ENCODE data around the gene USP22. TPM values are rescaled to one million over a fixed set of nuclear protein-coding genes. Genes with fewer than 3 reads are reported as not detected.

Gene USP22
- total RNA-seq, 1 experiment from 2014 or later, result 210 TPM

GRCh38 chr17:21002309-21003006 is 40.4 kb downstream of the USP22 start:
- H3K9ac ChIP-seq (ENCODE audit: low read length), result no peak overlapping the region
- TF ChIP-seq MAX (IDR thresholded peaks at IDR 0.05) (no peak), ATF3 (IDR thresholded peaks at IDR 0.05) (no peak), CEBPB (IDR thresholded peaks at IDR 0.05; ENCODE audit: low read depth) (no peak), TCF7L2 (IDR thresholded peaks at IDR 0.05; ENCODE audit: borderline replicate concordance, extremely low read depth, insufficient read depth, insufficient read length) (no peak), POLR2A (IDR thresholded peaks at IDR 0.05; ENCODE audit: borderline replicate concordance, extremely low read depth, insufficient read depth, insufficient read length) (no peak), JUND (IDR thresholded peaks at IDR 0.05) (no peak), RAD21 (IDR thresholded peaks at IDR 0.05; ENCODE audit: low read depth) (no peak), EGR1 (IDR thresholded peaks at IDR 0.05; ENCODE audit: low read depth) (no peak), YY1 (IDR thresholded peaks at IDR 0.05; ENCODE audit: extremely low read depth, insufficient replicate concordance, low read depth, low read length) (no peak), ZBTB33 (IDR thresholded peaks at IDR 0.05; ENCODE audit: extremely low read depth, insufficient replicate concordance, low read length) (no peak), ZNF274 (IDR thresholded peaks at IDR 0.05; ENCODE audit: low read depth, low read length) (no peak), FOSL1 (IDR thresholded peaks at IDR 0.05; ENCODE audit: low read depth) (no peak), SRF (IDR thresholded peaks at IDR 0.05; ENCODE audit: low read depth) (no peak)
- H3K79me2 ChIP-seq (ENCODE audit: insufficient read depth, low read length), result peaks cover 28% of the 10 kb centered on the region
- no peak overlapping the region for H3K27ac ChIP-seq (ENCODE audit: low read depth, low read length)
- no TSS peak for BruUV-seq (replicated peaks)
- no peaks in the 10 kb centered on the region for H3K9me3 ChIP-seq (ENCODE audit: control insufficient read depth in 1 of 2, insufficient read depth in 1 of 2, low read depth in 1 of 2, low read length in 2 of 2)
- intact Hi-C loops (cut with micrococcal nuclease), result no loop called here
- ChIA-PET CTCF (interaction anchor here (1.2 kb wide), 1 partner anchor 9 kb away, joined by 4 read pairs; no protein-coding TSS in a partner anchor), POLR2A (no interaction called here), RAD21 (ENCODE audit: low non-redundant PET in 1 of 2, low total read pairs in 2 of 2, uncharacterized antibody in 2 of 2, unreplicated experiment in 2 of 2) (no interaction called here)
- H2AFZ ChIP-seq (ENCODE audit: low read depth, low read length, poor library complexity, severe bottlenecking), result no peak overlapping the region
- H3K4me3 ChIP-seq (replicated peaks in 1 of 2; ENCODE audit: low read depth in 1 of 2, low read length in 2 of 2), result no peak overlapping the region
- DNase-seq (ENCODE audit: low read depth, low spot score) (no peak), ATAC-seq (no peak)
- H3K36me3 ChIP-seq (ENCODE audit: control insufficient read depth in 1 of 2, insufficient read depth in 2 of 2, low read length in 2 of 2), result peaks cover 56 to 60% of the 10 kb centered on the region in 2 experiments
- no peaks in the 10 kb centered on the region for H3K4me1 ChIP-seq (ENCODE audit: control insufficient read depth in 1 of 2, insufficient read depth in 2 of 2, low read length in 2 of 2)
- H3K27me3 ChIP-seq (ENCODE audit: insufficient read depth, low read length), result no peaks in the 10 kb centered on the region
- 0 out of 2 replicates have a peak, but pooled peaks cover 6% of the 10 kb centered on the region for H4K20me1 ChIP-seq (ENCODE audit: insufficient read depth)
- no peak overlapping the region for H3K4me2 ChIP-seq (ENCODE audit: low read length)
- no peaks in the 10 kb centered on the region for H3K9me2 ChIP-seq (ENCODE audit: insufficient read depth)
